ENCODE measurements around the gene ADAMTS10. TPM values are rescaled to one million over a fixed set of nuclear protein-coding genes. Genes with fewer than 3 reads are reported as not detected.

Gene ADAMTS10
- total and polyA plus RNA-seq, 2 donors (not counting 3 experiments of a cell fraction or from before 2014, with no cell fraction given): 15.8 to 17.4 TPM

- Histone ChIP-seq H3K9me1 (replicated peaks; ENCODE audit: control insufficient read depth, extremely low read depth, insufficient read depth, low read length) (no peaks in the 10 kb centered on the region), H3K4me2 (ENCODE audit: insufficient read depth, low read length) (no peak overlapping the region), H3K9me3 (replicated peaks; ENCODE audit: control insufficient read depth, insufficient read depth, low read length) (no peaks in the 10 kb centered on the region), H3K4me3 (replicated peaks in 1 of 3; ENCODE audit: insufficient read depth in 1 of 3, low read depth in 1 of 3, low read length in 3 of 3) (no peak overlapping the region), H3K36me3 (ENCODE audit: control insufficient read depth in 2 of 2, extremely low read depth in 1 of 2, insufficient read depth in 2 of 2, low read length in 2 of 2) (no peaks in the 10 kb centered on the region), H3K4me1 (ENCODE audit: control insufficient read depth, extremely low read depth, insufficient read depth, low read length) (no peaks in the 10 kb centered on the region), H3K27ac (ENCODE audit: insufficient read depth, low read depth, low read length) (no peak overlapping the region), H3K79me2 (ENCODE audit: control insufficient read depth, insufficient read depth, low read length) (no peaks in the 10 kb centered on the region), H4K20me1 (replicated peaks; ENCODE audit: control insufficient read depth, extremely low read depth, insufficient read depth, low read length) (no peaks in the 10 kb centered on the region), H3K9ac (replicated peaks; ENCODE audit: extremely low read depth, insufficient read depth, low read length) (no peak overlapping the region), H3K27me3 (ENCODE audit: control insufficient read depth in 2 of 2, insufficient read depth in 2 of 2, low read length in 2 of 2) (no peaks in the 10 kb centered on the region), H2AFZ (ENCODE audit: low read depth, low read length) (no peak overlapping the region)
- intact Hi-C loops (cut with micrococcal nuclease): no loop called here
- dilution Hi-C loops (cut with MboI; ENCODE audit: extremely low pct_ligation_motif_present, low sequenced_read_pairs): no loop called here
- DNase-seq (ENCODE audit: low read depth, low spot score): no peak
- no TSS peak for BruUV-seq (replicated peaks)
- ChIA-PET POLR2A (interaction anchor here (0.6 to 0.7 kb wide), 2 partner anchors 10 to 139 kb away, joined by 4 to 5 read pairs; no protein-coding TSS in a partner anchor), CTCF (interaction anchor here (0.5 to 1.9 kb wide), 2 partner anchors 37 to 374 kb away, joined by 3 to 6 read pairs; no protein-coding TSS in a partner anchor)
- FAIRE-seq: no peak
- no peak for TF ChIP-seq MAX (IDR thresholded peaks at IDR 0.05; ENCODE audit: insufficient read depth, insufficient read length)
- no peak for TF ChIP-seq GATA2 (IDR thresholded peaks at IDR 0.05; ENCODE audit: insufficient read depth, insufficient read length, low read depth, low read length)
- TF ChIP-seq POLR2AphosphoS5 (IDR thresholded peaks at IDR 0.05; ENCODE audit: insufficient read depth, low read depth, low read length): no peak
- no peak for TF ChIP-seq EZH2 (IDR thresholded peaks at IDR 0.05; ENCODE audit: borderline replicate concordance, low read depth, low read length, severe bottlenecking)
- no peak for TF ChIP-seq FOS (IDR thresholded peaks at IDR 0.05; ENCODE audit: borderline replicate concordance, insufficient read depth, low read length)
- no peak for TF ChIP-seq POLR2A (IDR thresholded peaks at IDR 0.05; ENCODE audit: low read depth, low read length)
- TF ChIP-seq CTCF (IDR thresholded peaks at IDR 0.05; ENCODE audit: extremely low read depth in 1 of 2, insufficient read depth in 1 of 2, low read depth in 1 of 2, low read length in 2 of 2): no peak
- no peak for TF ChIP-seq MYC (IDR thresholded peaks at IDR 0.05; ENCODE audit: low read depth, low read length)
- no peak for TF ChIP-seq JUN (IDR thresholded peaks at IDR 0.05; ENCODE audit: borderline replicate concordance, insufficient read depth, insufficient read length, low read depth)
Observed at GRCh38 chr19:8544168-8544567, 66.3 kb downstream of the ADAMTS10 start.

All from endothelial cell of umbilical vein (primary cell).